ENCODE data around the gene DMXL2.
"Not testable (repeated sequence)": the region's sequence is repeated elsewhere in the genome, so short reads cannot be mapped to it uniquely, and the experiment has no call there.

Gene DMXL2

GRCh38 chr15:51622604-51623370, at the start of gene DMXL2:
DMXL2 (minus strand) TSS chr15:51622771; CDS start chr15:51622545, 226 bp downstream.
- peak; percentile 64 to 83 for DNase-seq

- DNase-seq = peak in 1 of 2 donors; percentile 16
Observed at GRCh38 chr15:51672155-51672687, 49.6 kb upstream of the DMXL2 start.

GRCh38 chr15:51669381-51669780, 46.8 kb upstream of the DMXL2 start:
- DNase-seq = no peak

GRCh38 chr15:51668446-51668845, 45.9 kb upstream of the DMXL2 start:
- DNase-seq = no peak

- DNase-seq = no peak
Observed at GRCh38 chr15:51667478-51667877, 44.9 kb upstream of the DMXL2 start.

- DNase-seq = no peak
Observed at GRCh38 chr15:51661072-51661471, 38.5 kb upstream of the DMXL2 start.

GRCh38 chr15:51658664-51659063, 36.1 kb upstream of the DMXL2 start:
- no peak for DNase-seq

GRCh38 chr15:51655401-51656057, 33.0 kb upstream of the DMXL2 start:
- DNase-seq = not testable (repeated sequence)

- DNase-seq = no peak
Observed at GRCh38 chr15:51652084-51652668, 29.6 kb upstream of the DMXL2 start.

- DNase-seq = peak; percentile 57 to 79
Observed at GRCh38 chr15:51649659-51650521, 27.3 kb upstream of the DMXL2 start.

GRCh38 chr15:51648643-51649042, 26.1 kb upstream of the DMXL2 start:
- not testable (repeated sequence) for DNase-seq

GRCh38 chr15:51648101-51648500, 25.5 kb upstream of the DMXL2 start:
- not testable (repeated sequence) for DNase-seq

- DNase-seq = peak in 1 of 2 donors; percentile 51
Observed at GRCh38 chr15:51647128-51647562, 24.6 kb upstream of the DMXL2 start.

GRCh38 chr15:51642696-51643095, 20.1 kb upstream of the DMXL2 start:
- no peak for DNase-seq

GRCh38 chr15:51641490-51642130, 19.0 kb upstream of the DMXL2 start:
- no peak for DNase-seq

GRCh38 chr15:51634591-51635198, 12.1 kb upstream of the DMXL2 start:
- DNase-seq = peak in 1 of 2 donors; percentile 61

- DNase-seq = peak; percentile 32 to 69
Observed at GRCh38 chr15:51629612-51630011, 7.0 kb upstream of the DMXL2 start.

GRCh38 chr15:51625236-51625635, 2.7 kb upstream of the DMXL2 start:
- DNase-seq = no peak

- no peak for DNase-seq
Observed at GRCh38 chr15:51624022-51624421, 1.5 kb upstream of the DMXL2 start.

- no peak for DNase-seq
Observed at GRCh38 chr15:51623386-51623938, 891 bp upstream of the DMXL2 start.

- DNase-seq = peak; percentile 24 to 57
Observed at GRCh38 chr15:51621936-51622603, 501 bp downstream of the DMXL2 start.
